SK-N-MC (cell line): Measurements from ENCODE around the gene KPRP.

Source experiments
- EZH2 ChIP-seq: fragments of 200-600 bp; sonication (generic); IDR thresholded peaks from one replicate; pipeline ENCODE4 v1.6.1; 2017; ENCODE audit warnings: antibody characterized with exemption
- FOXP2 ChIP-seq: optimal IDR thresholded peaks from 2 replicates; pipeline ENCODE3; 2011; ENCODE audit warnings: mild to moderate bottlenecking, moderate library complexity; ENCODE audit not compliant: insufficient read depth; ENCODE audit errors: extremely low read length, control extremely low read depth
- POLR2AphosphoS5 ChIP-seq: IDR thresholded peaks from 2 replicates; pipeline ENCODE4 v1.6.1; 2012; ENCODE audit warnings: mild to moderate bottlenecking, low read depth, low read length, borderline replicate concordance

GRCh38 chr1:152741656-152742055 is 16.2 kb upstream of the KPRP start:
- no peak for TF ChIP-seq FOXP2
- no peak for TF ChIP-seq POLR2AphosphoS5
- TF ChIP-seq EZH2 = no peak
